Measurements from ENCODE around the gene CDH23.

Gene CDH23

GRCh38 chr10:71494476-71494875 lies 97.8 kb downstream of the CDH23 start:
- no peak for FAIRE-seq

- FAIRE-seq = no peak
Observed at GRCh38 chr10:71494980-71495381, 98.3 kb downstream of the CDH23 start.

- no peak for FAIRE-seq
Observed at GRCh38 chr10:71496927-71497762, 100.4 kb downstream of the CDH23 start.

- no peak for FAIRE-seq
Observed at GRCh38 chr10:71497763-71498326, 101.1 kb downstream of the CDH23 start.

GRCh38 chr10:71501402-71501801 lies 104.7 kb downstream of the CDH23 start:
- no peak for FAIRE-seq

- no peak for FAIRE-seq
Observed at GRCh38 chr10:71502190-71502589, 105.5 kb downstream of the CDH23 start.

GRCh38 chr10:71502851-71503250 lies 106.1 kb downstream of the CDH23 start:
- FAIRE-seq = no peak

- FAIRE-seq = no peak
Observed at GRCh38 chr10:71504168-71504567, 107.4 kb downstream of the CDH23 start.

GRCh38 chr10:71504570-71504969 lies 107.8 kb downstream of the CDH23 start:
- no peak for FAIRE-seq

GRCh38 chr10:71505862-71506261 lies 109.1 kb downstream of the CDH23 start:
- no peak for FAIRE-seq

GRCh38 chr10:71509444-71509843 lies 112.7 kb downstream of the CDH23 start:
- no peak for FAIRE-seq

GRCh38 chr10:71511206-71511605 lies 114.5 kb downstream of the CDH23 start:
- FAIRE-seq = no peak

GRCh38 chr10:71512312-71512711 lies 115.6 kb downstream of the CDH23 start:
- FAIRE-seq = no peak

GRCh38 chr10:71512761-71513539 lies 116.2 kb downstream of the CDH23 start:
- FAIRE-seq = no peak

- no peak for FAIRE-seq
Observed at GRCh38 chr10:71513540-71513853, 116.8 kb downstream of the CDH23 start.

- no peak for FAIRE-seq
Observed at GRCh38 chr10:71513936-71514335, 117.2 kb downstream of the CDH23 start.

- FAIRE-seq = no peak
Observed at GRCh38 chr10:71515531-71516172, 118.9 kb downstream of the CDH23 start.

- FAIRE-seq = no peak
Observed at GRCh38 chr10:71516890-71517289, 120.2 kb downstream of the CDH23 start.

GRCh38 chr10:71517298-71518169 lies 120.8 kb downstream of the CDH23 start:
- no peak for FAIRE-seq

- no peak for FAIRE-seq
Observed at GRCh38 chr10:71520042-71520441, 123.3 kb downstream of the CDH23 start.

GRCh38 chr10:71521504-71522441 lies 125.1 kb downstream of the CDH23 start:
- FAIRE-seq = no peak
